Measurements from ENCODE around the gene HERC6. TPM values are rescaled to one million over a fixed set of nuclear protein-coding genes. Genes with fewer than 3 reads are reported as not detected.
"Not testable (repeated sequence)": the region's sequence is repeated elsewhere in the genome, so short reads cannot be mapped to it uniquely, and the experiment has no call there.

The HERC6 gene
- total RNA-seq, 1 donor from 2014 or later: 13.1 TPM

DNA sequence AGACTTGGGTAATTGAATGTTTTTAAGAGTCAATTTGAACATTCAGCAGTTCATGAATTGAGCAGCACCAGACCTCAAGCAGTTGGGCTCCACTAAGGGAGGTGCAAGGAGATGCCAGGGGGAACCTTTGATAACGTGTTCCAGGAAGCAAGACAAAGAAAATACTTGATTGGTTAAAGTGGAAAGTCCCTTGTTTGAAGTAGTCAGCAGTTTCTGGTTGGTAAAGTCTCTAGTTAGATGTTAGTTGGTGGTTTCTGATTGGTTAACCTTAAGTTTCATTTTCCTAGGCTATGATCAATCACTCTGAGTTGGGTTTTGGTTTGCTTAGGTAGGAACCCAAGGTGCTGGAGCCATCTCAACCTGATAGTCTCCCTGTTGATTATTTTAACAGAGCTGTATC is 4.0 kb downstream of the HERC6 start:
- DNase-seq (ENCODE audit: extremely low read depth, low read depth, low spot score): no peak

DNA sequence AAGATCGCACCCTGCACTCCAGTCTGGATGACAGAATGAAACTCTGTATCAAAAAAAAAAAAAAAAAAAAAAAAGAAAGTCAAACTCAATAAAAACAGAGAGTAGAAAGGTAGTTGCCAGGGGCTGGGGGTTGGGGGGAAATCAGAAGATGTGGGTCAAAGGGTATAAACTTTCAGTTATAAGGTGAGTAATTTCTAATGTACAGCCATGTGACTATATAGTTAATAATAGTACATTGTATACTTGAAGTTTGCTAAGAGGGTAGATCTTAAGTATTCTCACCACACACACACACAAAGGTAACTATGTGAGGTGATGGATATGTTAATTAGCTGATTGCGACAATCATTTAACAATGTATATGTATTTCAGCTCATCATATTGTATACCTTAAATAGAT is 11.5 kb downstream of the HERC6 start:
- no peak for DNase-seq (ENCODE audit: extremely low read depth, low read depth, low spot score)

DNA sequence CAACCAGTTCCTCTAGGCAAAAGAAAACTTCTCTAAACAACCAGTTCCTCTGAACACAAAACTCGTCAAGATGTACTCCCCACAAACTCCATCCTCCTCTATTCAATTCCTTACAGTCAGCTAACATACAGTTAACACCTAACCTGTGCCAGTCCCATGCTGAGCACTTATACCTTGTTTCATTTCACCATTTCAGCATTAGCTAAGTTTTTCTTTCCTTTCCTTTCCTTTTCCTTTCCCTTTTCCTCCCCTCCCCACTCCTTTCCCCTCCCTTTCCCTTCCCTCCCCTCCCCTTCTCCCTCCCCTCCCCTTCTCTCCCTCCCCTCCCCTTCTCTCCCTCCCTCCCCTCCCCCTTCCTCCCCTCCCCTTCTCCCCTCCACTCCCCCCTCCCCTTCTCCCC is 13.1 kb downstream of the HERC6 start:
- DNase-seq (ENCODE audit: extremely low read depth, low read depth, low spot score): no peak

DNA sequence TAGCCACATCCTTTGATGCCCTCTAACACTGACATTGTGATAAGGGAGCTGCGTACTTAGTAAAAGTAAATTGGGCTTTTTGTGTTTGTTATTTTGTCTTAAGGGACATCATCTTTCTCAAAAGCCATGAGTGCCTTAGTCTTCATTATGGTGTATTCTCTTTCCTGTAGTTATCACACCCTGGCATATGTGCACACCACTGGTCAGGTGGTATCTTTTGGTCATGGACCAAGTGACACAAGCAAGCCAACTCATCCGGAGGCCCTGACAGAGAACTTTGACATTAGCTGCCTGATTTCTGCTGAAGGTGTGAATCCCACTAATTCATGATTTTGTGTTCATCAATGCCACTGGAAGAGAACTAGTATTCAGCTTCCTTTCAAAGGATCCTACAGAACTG is 18.0 kb downstream of the HERC6 start:
- DNase-seq (ENCODE audit: extremely low read depth, low read depth, low spot score): no peak

DNA sequence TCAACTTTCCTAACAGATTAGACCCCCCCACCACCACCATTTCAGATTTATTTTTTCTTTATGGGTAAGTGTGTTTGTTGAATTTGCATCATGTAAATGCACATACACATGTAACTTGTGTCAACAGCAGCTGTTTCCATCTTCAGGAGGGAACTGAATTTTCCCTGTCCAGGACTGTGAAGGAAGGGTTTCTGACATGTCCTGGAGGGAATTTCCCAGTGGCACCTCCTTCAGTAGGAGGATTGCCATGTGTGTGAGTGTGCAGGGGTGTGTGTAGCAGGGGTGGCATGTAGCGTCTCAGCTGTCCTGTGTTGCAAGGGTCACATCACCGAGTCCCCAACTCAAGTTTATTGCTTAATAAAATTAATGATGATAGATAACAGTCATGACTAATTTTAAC is 19.7 kb downstream of the HERC6 start:
- DNase-seq (ENCODE audit: extremely low read depth, low read depth, low spot score): no peak

DNA sequence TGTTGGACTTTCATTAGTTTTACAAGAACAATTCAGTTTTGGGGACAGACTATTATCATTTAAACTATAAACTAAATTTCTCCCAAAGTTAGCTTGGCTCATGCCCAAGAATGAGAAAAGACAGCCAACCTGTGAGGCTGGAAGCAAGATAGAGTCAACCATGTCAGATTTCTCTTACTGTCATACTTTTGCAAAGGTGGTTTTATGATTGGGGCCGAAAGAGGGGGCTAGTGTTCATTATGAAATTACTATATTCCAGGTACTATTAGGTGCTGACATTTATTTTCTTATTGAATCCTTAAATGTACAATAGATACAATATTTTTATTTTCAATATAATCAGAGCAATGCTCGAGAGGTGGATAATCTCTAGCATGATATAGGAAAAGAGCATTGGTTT is 30.6 kb downstream of the HERC6 start:
- no peak for DNase-seq (ENCODE audit: extremely low read depth, low read depth, low spot score)

DNA sequence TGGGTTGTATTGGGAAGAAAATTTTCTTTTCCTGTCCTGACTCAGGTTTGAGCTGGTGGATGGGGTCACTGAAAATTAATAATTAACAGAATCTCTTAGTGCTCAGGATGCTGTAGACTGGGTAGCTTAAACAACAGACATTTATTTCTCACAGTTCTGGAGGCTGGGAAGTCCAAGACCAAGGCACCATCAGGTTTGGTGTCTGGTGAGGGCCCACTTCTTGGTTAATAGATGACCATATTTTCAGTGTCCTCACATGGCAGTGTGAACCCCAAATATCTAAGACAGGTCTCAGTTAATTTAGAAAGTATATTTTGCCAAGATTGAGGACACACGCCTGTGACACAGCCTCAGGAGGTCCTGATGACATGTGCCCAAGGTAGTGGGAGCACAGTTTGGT is 31.1 kb downstream of the HERC6 start:
- DNase-seq (ENCODE audit: extremely low read depth, low read depth, low spot score): no peak

DNA sequence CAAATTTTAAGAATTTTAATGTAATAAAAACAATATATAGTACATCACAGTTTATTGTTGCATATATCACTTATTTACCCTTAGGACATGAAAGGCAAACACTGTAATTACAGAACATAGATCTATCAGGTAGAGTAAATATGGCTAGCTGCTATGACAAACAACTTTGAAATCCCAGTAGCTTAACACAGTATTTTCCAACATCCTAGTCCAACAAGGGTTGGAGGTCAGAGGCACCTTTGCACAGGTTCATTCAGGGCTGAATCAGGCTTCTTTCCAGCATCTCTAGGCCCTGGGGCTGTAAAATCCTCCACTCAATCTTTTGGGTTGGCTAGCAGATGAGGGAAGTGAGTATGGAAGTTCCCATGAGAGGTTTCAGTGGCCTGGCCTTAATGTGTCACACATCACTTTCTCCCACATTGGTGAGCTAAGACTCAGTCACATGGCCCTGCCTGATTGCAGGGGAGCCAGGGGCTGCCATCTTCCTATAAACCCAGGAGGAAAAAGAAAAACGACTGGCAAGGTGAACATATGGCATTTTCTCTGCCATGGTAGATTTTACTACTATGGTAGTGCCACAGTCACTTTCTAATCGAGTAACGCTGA is 32.9 kb downstream of the HERC6 start:
- no peak for DNase-seq (ENCODE audit: extremely low read depth, low read depth, low spot score)

DNA sequence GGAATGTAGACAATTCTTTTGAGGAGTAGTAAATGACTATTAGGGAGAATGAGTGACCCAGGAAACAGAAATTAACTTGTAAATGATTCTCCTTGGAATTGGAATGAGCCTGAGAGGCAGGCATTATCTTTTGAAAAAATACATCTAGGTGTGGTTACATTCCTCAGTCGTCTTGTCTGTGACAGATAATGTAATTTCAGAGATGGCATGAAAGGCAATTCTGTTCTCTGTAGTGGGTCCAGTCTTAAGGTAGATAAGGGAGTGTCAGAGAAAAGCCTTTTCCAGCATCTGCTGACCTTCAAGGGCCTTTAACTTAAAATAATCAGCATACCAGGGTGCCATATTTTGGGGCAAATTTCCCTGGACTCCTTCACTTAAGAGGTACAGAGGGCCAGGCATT is 35.1 kb downstream of the HERC6 start:
- no peak for DNase-seq (ENCODE audit: extremely low read depth, low read depth, low spot score)

DNA sequence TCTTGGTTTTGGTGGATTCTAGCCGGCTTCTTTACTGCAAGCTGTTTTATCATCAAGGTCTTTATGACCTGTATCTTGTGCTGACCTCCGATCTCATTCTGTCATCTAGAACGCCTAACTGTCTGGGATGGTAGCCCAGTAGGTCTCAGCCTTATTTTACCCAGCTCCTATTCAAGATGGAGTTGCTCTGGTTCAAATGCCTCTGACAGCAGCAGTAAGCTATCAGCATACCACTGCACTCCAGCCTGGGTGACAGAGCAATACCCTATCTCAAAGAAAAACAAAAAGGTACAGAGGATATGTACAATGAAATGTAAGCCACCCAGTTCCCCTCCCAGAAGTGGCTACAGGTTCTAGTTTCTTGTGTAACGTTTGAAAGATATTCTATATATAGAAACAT is 36.1 kb downstream of the HERC6 start:
- no peak for DNase-seq (ENCODE audit: extremely low read depth, low read depth, low spot score)

DNA sequence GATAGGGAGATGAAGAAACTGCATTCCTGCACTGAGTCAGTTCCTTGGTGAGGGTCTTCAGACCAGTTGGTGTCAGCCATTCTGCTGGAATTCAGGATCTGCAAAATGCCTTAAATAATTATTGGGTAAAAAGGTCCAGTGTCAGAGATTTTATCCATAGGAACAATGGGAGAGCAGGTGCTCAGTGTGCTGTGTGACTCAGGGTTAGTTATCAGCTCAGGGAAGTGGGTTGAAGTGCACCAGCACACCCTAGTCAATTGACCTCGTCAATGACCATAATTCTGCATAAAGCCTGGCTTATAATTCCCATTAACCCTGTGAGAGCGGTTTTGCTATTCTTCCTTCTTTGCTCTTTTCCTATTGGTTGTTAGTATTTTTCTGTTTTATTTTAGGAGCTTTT is 37.3 kb downstream of the HERC6 start:
- DNase-seq (ENCODE audit: extremely low read depth, low read depth, low spot score): no peak

DNA sequence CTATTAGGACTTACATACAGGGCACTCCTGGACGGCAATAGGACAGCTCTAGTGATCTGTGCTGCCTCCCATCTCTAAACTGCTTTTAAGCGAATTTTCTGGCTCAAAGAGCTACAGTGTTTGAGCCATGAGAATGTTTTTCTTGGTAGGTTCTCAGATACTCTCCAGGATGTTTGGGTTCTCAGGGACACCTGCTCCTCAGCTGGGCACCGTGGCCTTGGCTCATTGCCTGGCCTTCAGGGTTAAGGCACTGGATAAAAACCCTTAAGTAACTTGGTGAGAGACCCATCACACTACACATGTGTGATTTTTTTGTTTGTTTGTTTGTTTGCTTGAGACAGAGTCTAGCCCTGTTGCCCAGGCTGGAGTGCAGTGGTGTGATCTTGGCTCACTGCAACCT is 39.8 kb downstream of the HERC6 start:
- no peak for DNase-seq (ENCODE audit: extremely low read depth, low read depth, low spot score)

DNA sequence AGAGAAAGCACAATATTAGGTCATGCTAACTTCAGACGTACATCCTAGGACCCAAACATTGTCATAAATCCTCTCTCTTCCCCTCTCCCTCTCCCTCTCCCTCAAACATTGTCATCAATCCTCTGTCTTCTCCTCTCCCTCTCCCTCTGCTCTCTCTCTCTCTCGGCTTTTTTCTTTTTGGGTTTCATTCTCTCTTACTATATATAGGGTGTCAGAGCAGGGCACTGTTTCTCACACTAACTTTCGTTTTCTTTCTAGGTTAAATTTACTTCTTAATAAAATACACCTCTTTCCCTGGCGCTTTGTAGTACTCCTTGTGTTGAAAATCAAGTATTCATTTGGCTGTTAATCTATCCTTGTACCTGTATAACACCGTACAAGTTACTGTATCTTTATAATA is 41.2 kb downstream of the HERC6 start:
- no peak for DNase-seq (ENCODE audit: extremely low read depth, low read depth, low spot score)

DNA sequence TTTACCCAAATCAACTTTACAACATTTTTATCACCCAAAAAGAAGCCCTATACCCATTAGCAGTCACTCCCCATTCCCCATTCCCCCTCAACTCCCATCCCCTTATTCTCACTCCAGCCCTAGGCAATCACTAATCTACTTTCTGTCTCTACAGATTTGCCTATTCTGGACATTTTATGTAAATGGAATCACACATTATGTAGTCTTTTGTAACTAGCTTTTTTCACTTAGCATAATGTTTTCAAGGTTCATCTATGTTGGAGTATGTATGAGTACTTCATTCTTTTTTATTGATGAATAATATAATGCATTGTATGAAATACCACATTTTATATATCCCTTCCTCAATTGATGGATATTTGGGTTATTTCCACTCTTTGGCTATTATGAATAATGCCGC is 42.2 kb downstream of the HERC6 start:
- no peak for DNase-seq (ENCODE audit: extremely low read depth, low read depth, low spot score)

DNA sequence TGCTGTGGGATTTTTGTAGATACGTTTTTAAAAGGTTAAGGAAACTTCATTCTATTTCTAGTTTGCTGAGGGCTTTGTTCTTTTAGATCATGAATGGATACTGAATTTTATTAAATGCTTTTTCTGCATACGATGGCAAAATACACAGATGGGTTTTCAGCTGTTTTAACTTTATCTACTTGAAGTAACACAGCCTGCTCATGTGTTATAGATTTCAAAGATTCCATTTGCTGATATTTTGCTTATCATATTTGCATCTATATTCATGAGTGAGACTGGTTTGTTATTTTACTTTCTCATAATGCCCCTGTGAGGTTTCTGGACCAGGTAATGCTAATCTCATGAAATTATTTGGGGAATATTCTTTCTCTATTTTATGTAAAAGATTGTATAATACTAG is 43.8 kb downstream of the HERC6 start:
- no peak for DNase-seq (ENCODE audit: extremely low read depth, low read depth, low spot score)

DNA sequence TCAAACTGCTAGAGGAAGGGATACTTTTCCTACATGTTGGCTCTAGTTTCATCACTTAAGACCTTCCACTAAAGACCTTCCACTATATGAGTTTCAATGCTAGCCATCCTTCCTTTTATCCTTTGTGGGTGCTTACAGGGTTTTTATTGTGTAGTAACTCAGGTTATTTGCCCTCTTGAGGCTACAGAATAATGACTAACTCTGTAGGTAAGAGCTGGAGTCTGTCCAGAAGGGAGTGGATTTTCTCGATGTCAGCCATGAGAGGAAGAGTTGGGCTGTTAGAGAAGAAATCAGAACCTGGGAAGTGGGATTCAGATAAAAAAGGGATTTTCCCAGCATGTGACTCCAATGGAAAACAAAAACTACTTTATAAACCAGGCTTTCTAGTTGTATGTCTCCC is 50.7 kb downstream of the HERC6 start:
- no peak for DNase-seq (ENCODE audit: extremely low read depth, low read depth, low spot score)

DNA sequence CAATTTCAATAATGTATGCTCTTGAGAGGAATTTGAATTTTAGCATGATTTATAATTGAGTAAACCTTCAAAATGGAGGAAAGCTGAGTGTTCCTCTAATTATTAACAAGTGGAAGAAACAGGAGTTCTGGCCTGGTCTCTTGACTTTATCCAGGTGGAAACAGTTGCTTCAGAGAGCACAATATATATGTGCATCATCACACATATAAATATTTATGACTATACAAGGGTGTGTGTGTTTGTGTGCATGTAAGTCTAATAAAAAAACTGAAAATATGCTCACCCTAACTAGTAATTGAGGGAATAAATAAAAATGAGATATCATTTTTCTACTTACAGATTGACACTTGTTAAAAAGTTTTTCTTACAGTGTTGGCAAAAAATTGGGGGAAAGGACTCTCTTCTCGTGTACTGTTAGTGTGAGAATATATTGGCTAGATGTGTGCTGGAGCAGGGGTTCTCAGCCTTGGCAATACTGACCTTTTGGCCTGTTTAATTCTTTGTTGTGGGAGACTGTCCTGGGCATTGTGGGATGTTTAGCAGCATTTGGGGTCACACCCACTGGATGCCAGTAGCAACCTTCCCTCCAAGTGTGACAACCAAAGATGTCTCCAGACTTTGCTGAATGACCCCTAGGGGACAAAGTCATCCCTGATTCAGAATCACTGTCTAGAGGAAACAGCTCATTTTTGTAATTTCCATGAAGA is 57.5 kb downstream of the HERC6 start:
- DNase-seq (ENCODE audit: extremely low read depth, low read depth, low spot score): no peak

DNA sequence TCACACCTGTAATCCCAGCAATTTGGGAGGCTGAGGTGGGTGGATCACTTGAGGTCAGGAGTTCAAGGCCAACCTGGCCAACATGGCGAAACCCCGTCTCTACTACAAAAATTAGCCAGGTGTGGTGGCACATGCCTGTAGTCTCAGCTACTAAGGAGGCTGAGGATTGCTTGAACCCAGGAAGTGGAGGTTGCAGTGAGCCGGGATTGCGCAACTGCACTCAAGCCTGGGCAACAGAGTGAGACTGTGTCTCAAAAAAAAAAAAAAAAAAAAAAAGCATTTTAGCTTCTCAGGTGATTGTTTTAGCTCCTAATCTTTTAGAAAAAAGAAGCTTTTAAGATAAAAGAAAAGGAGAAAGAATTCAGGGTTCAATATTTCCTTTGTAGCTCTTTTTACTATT is 59.2 kb downstream of the HERC6 start:
- DNase-seq (ENCODE audit: extremely low read depth, low read depth, low spot score): not testable (repeated sequence)

DNA sequence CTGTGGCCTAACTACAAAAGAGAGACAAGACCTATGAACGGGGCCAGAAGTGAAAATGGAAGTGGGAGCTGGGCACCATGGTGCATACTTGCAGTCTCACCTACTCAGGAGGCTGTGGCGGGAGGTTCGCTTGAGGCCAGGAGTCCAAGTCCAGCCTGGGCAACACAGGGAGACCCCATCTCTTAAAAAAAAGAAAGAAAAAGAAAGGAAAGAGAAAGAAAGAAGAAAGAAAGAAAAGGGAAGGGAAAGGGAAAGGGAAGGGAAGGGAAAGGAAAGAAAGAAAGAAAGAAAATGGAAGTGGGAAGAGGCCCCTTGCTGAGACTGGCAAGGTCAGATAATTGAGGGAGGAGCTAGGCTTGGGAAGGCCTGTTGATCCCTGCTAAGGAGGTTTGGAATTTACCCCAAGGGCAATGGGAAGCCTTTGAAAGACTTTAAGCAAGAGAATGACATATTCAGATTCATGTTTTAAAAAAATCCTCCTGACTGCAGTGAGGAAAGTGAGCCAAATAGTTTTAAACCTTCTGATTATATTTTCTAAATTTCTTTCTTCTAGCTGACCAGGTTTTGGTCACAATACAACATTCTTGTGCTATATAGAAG is 60.6 kb downstream of the HERC6 start:
- no peak for DNase-seq (ENCODE audit: extremely low read depth, low read depth, low spot score)

DNA sequence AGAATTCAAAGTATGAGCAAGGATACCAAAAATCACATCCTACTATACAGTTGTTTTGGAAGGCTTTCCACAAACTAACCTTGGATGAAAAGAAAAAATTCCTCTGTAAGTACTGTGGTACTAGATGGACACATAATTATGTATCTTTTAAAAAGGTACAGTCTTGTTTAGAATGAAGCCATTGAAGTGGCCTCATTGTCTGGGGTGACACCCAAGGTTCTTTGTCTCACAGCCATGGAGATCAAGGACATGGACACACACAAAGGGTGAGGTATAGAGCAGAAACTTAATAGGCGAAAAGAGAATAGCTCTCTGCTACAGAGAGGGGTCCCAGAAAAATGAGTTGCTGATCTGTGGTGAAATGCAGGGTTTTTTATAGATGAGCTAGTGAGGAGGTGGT is 61.5 kb downstream of the HERC6 start:
- DNase-seq (ENCODE audit: extremely low read depth, low read depth, low spot score): no peak

DNA sequence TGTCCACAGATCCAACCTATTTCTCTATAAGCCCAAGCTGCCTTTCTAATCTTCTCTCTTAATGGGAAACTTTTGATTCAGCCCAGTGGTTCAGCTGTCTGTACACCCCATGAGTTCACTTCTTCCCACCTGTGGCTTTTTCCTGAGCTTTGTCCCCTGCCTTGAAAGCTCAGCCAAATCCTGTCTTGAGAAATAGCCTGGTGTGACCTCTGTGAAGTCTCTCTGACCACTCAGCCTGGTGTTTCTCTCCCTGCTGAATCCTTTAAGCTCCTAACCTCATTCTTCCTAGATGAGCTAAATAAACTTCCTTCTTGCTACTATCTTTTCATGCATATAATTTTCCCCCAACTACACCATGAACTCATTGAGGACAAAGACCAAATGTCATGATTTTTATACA is 63.0 kb downstream of the HERC6 start:
- DNase-seq (ENCODE audit: extremely low read depth, low read depth, low spot score): no peak

DNA sequence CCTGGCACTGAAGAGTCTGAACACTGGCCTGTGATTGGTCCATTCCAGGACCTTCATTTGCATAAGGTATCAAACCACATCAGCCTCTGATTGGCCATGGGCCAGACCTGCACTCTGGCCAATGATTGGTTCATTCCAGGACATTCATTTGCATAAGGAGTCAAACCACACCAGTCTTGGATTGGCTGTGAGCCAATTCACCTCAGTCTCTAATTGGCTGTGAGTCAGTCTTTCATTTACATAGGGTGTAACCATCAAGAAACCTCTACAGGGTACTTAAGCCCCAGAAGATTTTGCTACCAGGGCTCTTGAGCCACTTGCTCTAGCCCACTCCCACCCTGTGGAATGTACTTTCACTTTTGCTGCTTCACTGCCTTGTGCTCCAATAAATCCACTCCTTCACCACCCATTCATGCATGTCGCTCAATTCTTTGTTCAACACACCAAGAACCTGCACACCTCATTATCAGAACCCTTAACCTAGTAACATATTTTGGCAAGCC is 64.1 kb downstream of the HERC6 start:
- no peak for DNase-seq (ENCODE audit: extremely low read depth, low read depth, low spot score)
